ENCODE results near the gene NCEH1. TPM values are rescaled to one million over a fixed set of nuclear protein-coding genes. Genes with fewer than 3 reads are reported as not detected.

NCEH1 gene
- total and polyA plus RNA-seq, 2 of the 4 experiments (the other 2 are of a cell fraction), result 22.3 to 23.3 TPM

GRCh38 chr3:172622156-172622555 is 88.7 kb downstream of the NCEH1 start:
- no peak overlapping the region for H3K4ac ChIP-seq (ENCODE audit: low read depth, low read length)
- H4K20me1 ChIP-seq (ENCODE audit: insufficient read depth, low read length), result no peaks in the 10 kb centered on the region
- no CpG with 5 or more reads among the region's 2 CpGs for WGBS, 2 experiments (ENCODE audit: extremely low coverage in 2 of 2, insufficient read length in 1 of 2)
- H2BK15ac ChIP-seq (ENCODE audit: low read depth, low read length), result 0 out of 3 replicates have a peak overlapping the region, but pooled peaks have one; percentile 27
- ChIA-PET POLR2A (ENCODE audit: unreplicated experiment) (no interaction called here), CTCF (interaction anchor here (0.5 to 0.6 kb wide), 2 partner anchors 16 to 173 kb away, joined by 3 to 7 read pairs; no protein-coding TSS in a partner anchor)
- no peak overlapping the region for H2AFZ ChIP-seq (replicated peaks; ENCODE audit: low read length, poor library complexity)
- no peak overlapping the region for H4K5ac ChIP-seq (ENCODE audit: low read depth, low read length)
- dilution Hi-C loops (cut with HindIII; ENCODE audit: low sequenced_read_pairs, unreplicated experiment) (no loop called here), intact Hi-C loops (cut with micrococcal nuclease) (no loop called here), in situ Hi-C loops (cut with MboI; ENCODE audit: low sequenced_read_pairs) (no loop called here)
- H4K91ac ChIP-seq (ENCODE audit: insufficient read depth, low read depth, low read length), result no peak overlapping the region; the same call in 1 of the 2 replicates
- H3K9ac ChIP-seq (ENCODE audit: low read depth, low read length), result no peak overlapping the region
- H2AK5ac ChIP-seq (ENCODE audit: low read depth, low read length), result peak overlapping the region; percentile 57; the same call in 1 of the 2 replicates
- peaks cover 14% of the 10 kb centered on the region for H3K4me1 ChIP-seq (ENCODE audit: control insufficient read depth, insufficient read depth, low read length)
- no peak overlapping the region for H3K23ac ChIP-seq (ENCODE audit: low read depth, low read length)
- no TSS peak for BruUV-seq (replicated peaks)
- H3K36me3 ChIP-seq (ENCODE audit: control insufficient read depth, insufficient read depth, low read length), result no peaks in the 10 kb centered on the region
- H3K9me1 ChIP-seq (ENCODE audit: insufficient read depth, low read length), result peaks cover 11% of the 10 kb centered on the region; the same call in 1 of the 2 replicates
- H3K79me1 ChIP-seq (ENCODE audit: low read depth in 1 of 2, low read length in 2 of 2), result no peaks in the 10 kb centered on the region
- TF ChIP-seq RAD21 (IDR thresholded peaks at IDR 0.05; ENCODE audit: low read length), result no peak
- no peak for TF ChIP-seq MAFK (IDR thresholded peaks at IDR 0.05; ENCODE audit: low read depth, low read length)
- TF ChIP-seq NFE2L2 (IDR thresholded peaks at IDR 0.05; ENCODE audit: low read depth, low read length), result no peak
- no peak for TF ChIP-seq RFX5 (IDR thresholded peaks at IDR 0.05; ENCODE audit: low read depth, low read length)
- TF ChIP-seq MXI1 (IDR thresholded peaks at IDR 0.05; ENCODE audit: borderline replicate concordance, low read depth, low read length), result no peak
- no peak for TF ChIP-seq USF2 (IDR thresholded peaks at IDR 0.05; ENCODE audit: low read depth, low read length)
- TF ChIP-seq CTCF (conservative IDR thresholded peaks at IDR 0.05; ENCODE audit: low read depth, low read length), result no peak
- no peak for TF ChIP-seq RCOR1 (IDR thresholded peaks at IDR 0.05; ENCODE audit: insufficient replicate concordance, low read length)
- TF ChIP-seq POLR2A (IDR thresholded peaks at IDR 0.05; ENCODE audit: low read depth, low read length), result no peak
- TF ChIP-seq CEBPB (IDR thresholded peaks at IDR 0.05; ENCODE audit: low read depth, low read length), result no peak
- no peak for TF ChIP-seq ELK1 (IDR thresholded peaks at IDR 0.05; ENCODE audit: borderline replicate concordance, low read depth, low read length)
- TF ChIP-seq MAZ (IDR thresholded peaks at IDR 0.05; ENCODE audit: borderline replicate concordance, low read depth, low read length), result no peak
- no peak for TF ChIP-seq FOS (IDR thresholded peaks at IDR 0.05; ENCODE audit: low read depth, low read length)
- no peak overlapping the region for H3K14ac ChIP-seq (replicated peaks; ENCODE audit: low read depth, low read length)
- H3K56ac ChIP-seq (ENCODE audit: extremely low read depth, insufficient read depth, low read length), result no peak overlapping the region
- H2BK120ac ChIP-seq (ENCODE audit: low read depth, low read length), result no peak overlapping the region
- H3K4me2 ChIP-seq (ENCODE audit: low read depth, low read length), result no peak overlapping the region
- no peak overlapping the region for H4K8ac ChIP-seq (ENCODE audit: low read depth in 2 of 2, low read length in 2 of 2)
- ATAC-seq (ENCODE audit: low read depth) (no peak), DNase-seq (no peak)
- no peak overlapping the region for H2AK9ac ChIP-seq (replicated peaks; ENCODE audit: low read depth, low read length, poor library complexity)
- H3K27ac ChIP-seq (ENCODE audit: insufficient read depth, low read length), result no peak overlapping the region
- H3K9me3 ChIP-seq (ENCODE audit: control insufficient read depth, insufficient read depth, low read length), result no peaks in the 10 kb centered on the region
- no peak overlapping the region for H2BK5ac ChIP-seq (ENCODE audit: low read depth, low read length, poor library complexity, severe bottlenecking)
- H3K27me3 ChIP-seq (ENCODE audit: control insufficient read depth, insufficient read depth, low read length), result no peaks in the 10 kb centered on the region
- H2BK20ac ChIP-seq (ENCODE audit: low read depth, low read length), result no peak overlapping the region
- no peak overlapping the region for H3K18ac ChIP-seq (ENCODE audit: low read depth, low read length)
- no peak overlapping the region for H3K4me3 ChIP-seq (ENCODE audit: insufficient read depth, low read depth, low read length)

Measured in IMR-90 (cell line).